ENCODE measurements around the gene PIR. TPM values are rescaled to one million over a fixed set of nuclear protein-coding genes. Genes with fewer than 3 reads are reported as not detected.
A peak's percentile ranks its signal among the peaks of the same experiment; 100 is the strongest.

PIR gene
- total and polyA plus RNA-seq, 2 of the 8 experiments (the other 6 are each of a cell fraction or from before 2014, with no cell fraction given), result 6.4 to 10.3 TPM

DNA sequence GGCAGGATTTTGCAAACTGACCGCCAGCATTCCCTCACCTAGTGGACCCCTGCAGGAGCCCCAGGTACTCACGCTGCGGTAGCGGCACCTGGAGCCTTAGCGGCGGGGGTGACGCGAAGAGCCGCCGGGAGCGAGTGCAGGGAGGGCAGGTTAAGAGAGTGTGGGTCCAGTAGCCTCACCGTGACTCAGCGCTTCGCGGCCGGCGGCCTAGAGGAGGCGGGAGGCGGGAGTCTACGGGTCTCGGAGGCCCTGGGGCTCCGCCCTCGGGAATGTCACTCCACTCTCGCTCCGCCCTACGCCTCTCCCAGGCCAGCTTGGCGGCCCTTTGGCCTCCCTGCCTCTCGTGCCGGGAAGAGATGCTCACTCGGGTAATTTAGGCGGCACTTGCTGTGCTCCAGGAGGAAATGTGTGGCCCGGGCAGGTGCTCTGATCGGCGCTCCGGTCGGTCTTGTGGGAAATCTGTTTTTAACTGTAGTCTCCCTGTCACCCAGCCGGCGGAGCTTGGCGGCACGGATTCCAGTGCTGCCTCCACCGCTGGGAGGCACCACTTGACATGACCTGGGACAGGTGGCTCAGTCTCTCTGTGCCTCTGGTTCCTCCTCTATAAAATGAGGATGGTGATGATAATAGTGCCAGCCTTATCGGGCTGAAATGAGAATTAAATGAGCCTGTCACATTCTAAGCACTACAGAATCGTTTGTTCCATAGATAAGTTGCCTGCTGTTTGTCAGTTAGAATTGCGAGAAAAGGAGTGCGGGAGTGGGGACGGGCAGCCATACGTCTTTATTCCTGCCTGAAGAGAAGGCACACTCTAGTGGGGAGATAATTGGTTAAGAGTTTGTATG is at the start of gene PIR (continued):
- TF ChIP-seq, protein P1, sequence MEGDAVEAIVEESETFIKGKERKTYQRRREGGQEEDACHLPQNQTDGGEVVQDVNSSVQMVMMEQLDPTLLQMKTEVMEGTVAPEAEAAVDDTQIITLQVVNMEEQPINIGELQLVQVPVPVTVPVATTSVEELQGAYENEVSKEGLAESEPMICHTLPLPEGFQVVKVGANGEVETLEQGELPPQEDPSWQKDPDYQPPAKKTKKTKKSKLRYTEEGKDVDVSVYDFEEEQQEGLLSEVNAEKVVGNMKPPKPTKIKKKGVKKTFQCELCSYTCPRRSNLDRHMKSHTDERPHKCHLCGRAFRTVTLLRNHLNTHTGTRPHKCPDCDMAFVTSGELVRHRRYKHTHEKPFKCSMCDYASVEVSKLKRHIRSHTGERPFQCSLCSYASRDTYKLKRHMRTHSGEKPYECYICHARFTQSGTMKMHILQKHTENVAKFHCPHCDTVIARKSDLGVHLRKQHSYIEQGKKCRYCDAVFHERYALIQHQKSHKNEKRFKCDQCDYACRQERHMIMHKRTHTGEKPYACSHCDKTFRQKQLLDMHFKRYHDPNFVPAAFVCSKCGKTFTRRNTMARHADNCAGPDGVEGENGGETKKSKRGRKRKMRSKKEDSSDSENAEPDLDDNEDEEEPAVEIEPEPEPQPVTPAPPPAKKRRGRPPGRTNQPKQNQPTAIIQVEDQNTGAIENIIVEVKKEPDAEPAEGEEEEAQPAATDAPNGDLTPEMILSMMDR (IDR thresholded peaks at IDR 0.05; ENCODE audit: control extremely low read depth in 1 of 3, insufficient read depth in 1 of 3, low read depth in 1 of 3, low read length in 3 of 3), result peak; percentile 48 to 64 (median 49)
- no peak for TF ChIP-seq BRCA1 (IDR thresholded peaks at IDR 0.05; ENCODE audit: low read depth, low read length)
- TF ChIP-seq CBX5 (IDR thresholded peaks at IDR 0.05; ENCODE audit: low read depth, low read length), result no peak

All from H1 (cell line).